Gastrocnemius medialis (tissue), 4 donors: ENCODE measurements around the gene CTSE. TPM values are rescaled to one million over a fixed set of nuclear protein-coding genes. Genes with fewer than 3 reads are reported as not detected.

Experiments
- ATAC-seq, 2 donors: fragments of 150-250 bp; one replicate each; pipeline ENCODE4 v1.9.1; 2016
- DNase-seq, 2 donors: peaks; one replicate each; pipeline ENCODE4 v3.0.0-alpha.2; 2019
- H3K27ac ChIP-seq, 4 donors: fragments of 200-600 bp; sonication (generic); 1 replicate in 1 of 4; 2 replicates in 3 of 4; pipeline ENCODE4 v1.5.1; 2016 to 2018; ENCODE audit warnings: mild to moderate bottlenecking in 2 of 4, moderate library complexity in 1 of 4
- H3K27me3 ChIP-seq, 3 donors: fragments of 200-600 bp; sonication (generic) in 2 of 3; 1 replicate in 1 of 3; 2 replicates in 2 of 3; pipeline versions ENCODE4 v1.5.1 to v1.6.0; 2016 to 2019; ENCODE audit warnings: mild to moderate bottlenecking in 1 of 3, moderate library complexity in 1 of 3
- H3K36me3 ChIP-seq, 2 donors: fragments of 200-600 bp; sonication (generic) in 1 of 2; one replicate each; pipeline ENCODE4 v1.5.1; 2017 to 2018
- H3K4me1 ChIP-seq, 2 donors: fragments of 200-600 bp; sonication (generic) in 1 of 2; one replicate each; pipeline ENCODE4 v1.5.1; 2016 to 2017; ENCODE audit warnings: mild to moderate bottlenecking in 2 of 2
- H3K4me3 ChIP-seq, 4 donors: fragments of 200-600 bp; sonication (generic) in 3 of 4; 1 replicate in 1 of 4; 2 replicates in 3 of 4; pipeline ENCODE4 v1.5.1; 2016 to 2019; ENCODE audit warnings: mild to moderate bottlenecking in 2 of 4
- H3K9me3 ChIP-seq, 3 donors: fragments of 200-600 bp; sonication (generic) in 2 of 3; 1 replicate in 1 of 3; 2 replicates in 2 of 3; pipeline ENCODE4 v1.5.1; 2016 to 2019
- CTCF ChIP-seq, 5 experiments: fragments of 450-650 bp in 3 of 5; fragments of 200-600 bp in 2 of 5; sonication (generic) in 2 of 5; IDR thresholded peaks in 4 of 5; conservative IDR thresholded peaks in 1 of 5; 1 replicate in 4 of 5; 2 replicates in 1 of 5; pipeline ENCODE4 v1.5.1; 2016 to 2019; ENCODE audit warnings: antibody characterized with exemption in 5 of 5, mild to moderate bottlenecking in 3 of 5, moderate library complexity in 3 of 5
- POLR2A ChIP-seq, 2 donors: fragments of 450-650 bp; IDR thresholded peaks; one replicate each; pipeline ENCODE4 v1.6.1; 2017; ENCODE audit warnings: antibody characterized with exemption in 2 of 2, mild to moderate bottlenecking in 2 of 2, moderate library complexity in 2 of 2
- in situ Hi-C, 4 donors: fragments of 200-750 bp; cut with MboI; loops; one replicate each; pipeline versions ENCODE4 v1.15.0 to v1.8.0; 2017; ENCODE audit warnings: low sequenced_read_pairs in 4 of 4
- intact Hi-C: fragments of 100-400 bp; cut with DNase I; formaldehyde crosslinking; loops from one replicate; pipeline ENCODE4 v1.15.1; 2023; ENCODE audit warnings: low total_unique reads
- total RNA-seq, 4 donors: library from RNA; depleted of rRNA; stranded (reverse); fragments of >200 nt; gene quantifications; one replicate each; pipeline versions ENCODE4 v1.1.0 to v1.2.3, GENCODE V29; 2016

CTSE gene
- total RNA-seq, 4 donors from 2014 or later: not detected

- no peaks in the 10 kb centered on the region for H3K27me3 ChIP-seq
- H3K9me3 ChIP-seq: no peaks in the 10 kb centered on the region
- H3K4me3 ChIP-seq: no peak overlapping the region
- intact Hi-C loops: no loop called here
- H3K36me3 ChIP-seq: no peaks in the 10 kb centered on the region
- in situ Hi-C loops: no loop called here
- ATAC-seq (no peak), DNase-seq (no peak)
- H3K4me1 ChIP-seq: no peaks in the 10 kb centered on the region
- no peak overlapping the region for H3K27ac ChIP-seq
- no peak for TF ChIP-seq POLR2A (IDR thresholded peaks at IDR 0.05)
- no peak for TF ChIP-seq CTCF (IDR thresholded peaks at IDR 0.05 in 4 of 5, conservative IDR thresholded peaks at IDR 0.05 in 1 of 5)
Measured at GRCh38 chr1:206014601-206015000, 9.1 kb downstream of the CTSE start.

- H3K27me3 ChIP-seq: no peaks in the 10 kb centered on the region
- H3K4me1 ChIP-seq: peaks cover 0 to 4% of the 10 kb centered on the region in 2 donors
- H3K9me3 ChIP-seq: no peaks in the 10 kb centered on the region
- in situ Hi-C loops (no loop called here), intact Hi-C loops (no loop called here)
- ATAC-seq: no peak
- TF ChIP-seq POLR2A (IDR thresholded peaks at IDR 0.05): no peak
- no peak for TF ChIP-seq CTCF (IDR thresholded peaks at IDR 0.05 in 4 of 5, conservative IDR thresholded peaks at IDR 0.05 in 1 of 5)
- no peaks in the 10 kb centered on the region for H3K36me3 ChIP-seq
- DNase-seq: no peak
- no peak overlapping the region for H3K27ac ChIP-seq
- H3K4me3 ChIP-seq: no peak overlapping the region
Measured at GRCh38 chr1:206013026-206013795, 10.5 kb downstream of the CTSE start.

- intact Hi-C loops: no loop called here
- Histone ChIP-seq H3K4me1 (peaks cover 0 to 4% of the 10 kb centered on the region in 2 donors), H3K9me3 (no peaks in the 10 kb centered on the region), H3K27ac (no peak overlapping the region), H3K36me3 (no peaks in the 10 kb centered on the region), H3K4me3 (no peak overlapping the region), H3K27me3 (no peaks in the 10 kb centered on the region)
- TF ChIP-seq POLR2A (IDR thresholded peaks at IDR 0.05): no peak
- TF ChIP-seq CTCF (IDR thresholded peaks at IDR 0.05 in 4 of 5, conservative IDR thresholded peaks at IDR 0.05 in 1 of 5): no peak
- in situ Hi-C loops: no loop called here
- DNase-seq (peak; percentile 32 to 61), ATAC-seq (peak in 1 of 2 donors; percentile 46)
Measured at GRCh38 chr1:206012086-206012859, 11.4 kb downstream of the CTSE start.

GRCh38 chr1:206011057-206011456, 12.6 kb downstream of the CTSE start:
- H3K27me3 ChIP-seq: no peaks in the 10 kb centered on the region
- H3K27ac ChIP-seq: no peak overlapping the region
- intact Hi-C loops: no loop called here
- no peak for TF ChIP-seq POLR2A (IDR thresholded peaks at IDR 0.05)
- no peak for TF ChIP-seq CTCF (IDR thresholded peaks at IDR 0.05 in 4 of 5, conservative IDR thresholded peaks at IDR 0.05 in 1 of 5)
- no peak overlapping the region for H3K4me3 ChIP-seq
- in situ Hi-C loops: no loop called here
- no peaks in the 10 kb centered on the region for H3K9me3 ChIP-seq
- ATAC-seq: no peak
- DNase-seq: no peak
- peaks cover 0 to 4% of the 10 kb centered on the region in 2 donors for H3K4me1 ChIP-seq
- no peaks in the 10 kb centered on the region for H3K36me3 ChIP-seq
